ENCODE data around the gene G6PD.
"Not testable (repeated sequence)": the region's sequence is repeated elsewhere in the genome, so short reads cannot be mapped to it uniquely, and the experiment has no call there.

The G6PD gene

DNA sequence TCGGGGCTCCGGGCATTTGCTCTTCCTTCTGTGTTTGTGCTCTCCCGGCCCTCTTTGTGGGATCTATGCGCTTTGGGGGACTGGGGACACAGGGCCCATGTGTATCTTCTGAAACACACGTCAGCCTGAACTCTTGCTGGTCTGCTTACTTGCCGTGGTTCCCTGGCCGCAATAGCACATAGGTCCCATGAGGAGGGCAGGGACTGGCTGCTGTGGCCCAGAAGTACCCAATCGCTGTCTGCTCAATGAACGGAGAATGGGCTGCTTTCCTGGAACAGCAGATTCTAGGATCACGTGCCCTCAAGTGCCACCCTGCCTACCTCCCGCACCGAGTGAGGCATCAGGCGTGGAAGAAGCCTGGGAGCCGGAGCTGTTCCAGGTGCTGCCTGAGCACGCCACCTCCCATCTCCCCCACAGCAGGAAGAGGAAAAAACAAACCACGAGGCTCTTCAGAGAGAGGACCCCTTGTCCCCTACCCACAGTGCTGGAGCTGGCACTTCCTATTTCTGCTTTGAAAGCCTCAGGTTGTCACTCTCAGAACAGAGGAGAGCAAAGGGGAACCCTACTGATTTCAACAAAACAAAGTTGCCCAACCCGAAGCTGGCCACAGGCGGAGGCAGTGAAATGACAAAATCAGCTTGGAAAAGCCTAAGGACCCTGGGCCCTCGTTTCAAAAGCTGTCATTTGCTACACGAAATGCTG is 3.8 kb downstream of the G6PD start:
- DNase-seq (ENCODE audit: low read depth in 2 of 2), result no peak

GRCh38 chrX:154541896-154542722 is 4.5 kb downstream of the G6PD start:
- DNase-seq (ENCODE audit: low read depth in 2 of 2), result peak in 1 of 2 donors; percentile 23

DNA sequence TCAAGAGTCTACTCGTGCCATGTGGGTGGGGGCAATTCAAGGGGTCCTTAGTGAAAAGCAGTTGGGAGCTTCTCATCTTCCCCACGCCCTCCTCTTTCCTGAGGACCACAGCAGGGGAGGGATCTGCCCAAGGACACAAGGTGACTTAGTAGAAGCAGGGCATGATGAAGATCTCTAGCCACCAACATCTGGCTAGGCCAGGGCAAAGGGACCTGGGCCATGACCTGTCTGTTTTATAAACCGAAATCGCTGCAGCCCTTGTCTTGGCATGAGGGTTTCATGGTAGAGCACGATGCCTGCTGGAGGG is 5.1 kb downstream of the G6PD start:
- DNase-seq (ENCODE audit: low read depth in 2 of 2), result no peak

- no peak for DNase-seq (ENCODE audit: low read depth in 2 of 2)
These were observed 5.6 kb downstream of the G6PD start for GRCh38 chrX:154540897-154541535.

DNA sequence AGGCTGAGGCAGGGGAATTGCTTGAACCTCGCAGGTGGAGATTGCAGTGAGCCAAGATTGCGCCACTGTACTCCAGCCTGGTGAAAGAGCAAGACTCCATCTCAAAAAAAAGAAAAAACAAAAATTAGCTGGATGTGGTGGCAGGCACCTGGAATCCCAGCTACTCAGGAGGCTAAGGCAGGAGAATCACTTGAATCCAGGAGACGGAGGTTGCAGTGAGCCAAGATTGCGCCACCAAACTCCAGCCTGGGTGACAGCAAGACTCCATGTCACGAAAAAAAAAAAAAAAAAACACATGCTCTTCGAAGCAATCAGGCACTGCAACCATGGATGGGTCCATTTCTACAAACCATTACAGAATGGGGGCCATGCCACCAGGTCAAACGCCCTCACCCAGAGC is 6.3 kb downstream of the G6PD start:
- not testable (repeated sequence) for DNase-seq (ENCODE audit: low read depth in 2 of 2)

DNA sequence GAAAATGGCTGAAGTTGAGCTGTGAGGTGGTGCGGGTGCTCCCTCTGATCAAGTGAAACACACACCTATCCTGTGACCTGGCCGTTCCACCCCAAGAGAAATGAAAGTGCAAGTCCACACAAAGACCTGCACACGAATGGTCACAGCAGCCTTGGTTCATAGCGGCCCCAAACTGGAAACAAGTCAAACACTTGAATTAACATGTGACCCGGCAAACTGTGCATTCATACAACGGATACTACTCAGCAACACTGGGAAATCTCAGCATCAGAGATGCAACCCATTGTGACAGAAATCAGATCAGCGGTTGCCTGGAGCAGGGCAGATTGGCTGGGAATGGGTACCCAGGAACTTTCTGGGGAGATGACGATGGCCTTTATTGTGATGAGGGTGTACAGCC is 7.6 kb downstream of the G6PD start:
- DNase-seq (ENCODE audit: low read depth in 2 of 2), result no peak

DNA sequence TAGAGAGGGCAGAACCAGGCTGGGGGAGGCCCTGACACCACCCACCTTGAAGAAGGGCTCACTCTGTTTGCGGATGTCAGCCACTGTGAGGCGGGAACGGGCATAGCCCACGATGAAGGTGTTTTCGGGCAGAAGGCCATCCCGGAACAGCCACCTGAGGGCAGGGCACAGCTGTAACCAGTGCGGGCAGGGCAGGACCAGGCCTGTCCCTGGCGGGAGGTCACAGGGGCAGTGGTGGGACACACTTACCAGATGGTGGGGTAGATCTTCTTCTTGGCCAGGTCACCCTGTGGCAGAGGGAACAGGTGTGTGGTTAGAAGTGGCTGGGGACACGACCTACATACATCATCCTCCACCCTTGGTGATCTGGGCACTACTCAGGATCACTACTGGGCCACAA is 10.8 kb downstream of the G6PD start:
- DNase-seq (ENCODE audit: low read depth in 2 of 2), result no peak

DNA sequence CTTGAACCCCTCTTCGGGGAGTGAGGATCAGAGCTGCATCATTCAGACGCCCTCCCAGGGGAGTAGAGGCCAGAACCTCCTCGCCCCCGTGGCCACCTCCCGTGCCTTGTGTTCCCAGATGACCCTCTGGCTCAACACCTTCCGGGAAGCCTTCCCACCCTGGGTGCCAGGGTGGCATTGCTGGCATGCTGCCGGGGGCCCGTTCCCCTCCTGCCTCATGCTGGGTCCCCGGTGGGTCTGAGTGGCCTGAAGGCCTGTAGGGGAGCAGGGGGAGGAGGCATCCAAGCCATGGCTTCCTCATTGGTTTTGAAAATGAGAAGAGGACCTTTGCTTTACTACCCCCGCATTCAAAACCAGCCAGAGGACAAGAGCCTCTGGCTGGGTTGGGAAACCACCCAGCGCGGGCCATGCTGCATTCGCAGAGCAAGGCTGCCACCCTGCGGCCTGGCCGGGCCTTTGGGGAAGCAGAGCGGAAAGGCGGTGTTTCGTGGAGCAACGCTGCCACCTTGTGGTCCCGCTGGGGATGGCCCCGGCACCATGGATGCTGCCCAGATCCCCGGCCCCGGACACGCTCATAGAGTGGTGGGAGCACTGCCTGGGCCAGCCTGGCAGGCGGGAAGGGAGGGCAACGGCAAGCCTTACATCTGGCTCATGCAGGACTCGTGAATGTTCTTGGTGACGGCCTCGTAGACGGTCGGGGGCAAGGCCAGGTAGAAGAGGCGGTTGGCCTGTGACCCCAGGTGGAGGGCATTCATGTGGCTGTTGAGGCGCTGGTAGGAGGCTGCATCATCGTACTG is 11.9 kb downstream of the G6PD start:
- DNase-seq (ENCODE audit: low read depth in 2 of 2), result peak; percentile 78 to 84

DNA sequence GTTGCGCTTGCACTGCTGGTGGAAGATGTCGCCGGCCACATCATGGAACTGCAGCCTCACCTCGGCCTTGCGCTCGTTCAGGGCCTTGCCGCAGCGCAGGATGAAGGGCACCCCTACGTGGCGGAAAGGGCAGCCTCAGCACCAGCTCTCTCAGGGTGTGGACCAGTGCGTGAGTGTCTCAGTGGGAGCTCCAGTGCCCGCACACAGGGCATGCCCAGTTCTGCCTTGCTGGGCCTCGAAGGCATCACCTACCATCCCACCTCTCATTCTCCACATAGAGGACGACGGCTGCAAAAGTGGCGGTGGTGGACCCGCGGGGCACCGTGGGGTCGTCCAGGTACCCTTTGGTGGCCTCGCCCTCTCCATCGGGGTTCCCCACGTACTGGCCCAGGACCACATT is 14.0 kb downstream of the G6PD start:
- DNase-seq (ENCODE audit: low read depth in 2 of 2), result no peak

- no peak for DNase-seq (ENCODE audit: low read depth in 2 of 2)
These were observed 15.0 kb downstream of the G6PD start for GRCh38 chrX:154531626-154532025.

DNA sequence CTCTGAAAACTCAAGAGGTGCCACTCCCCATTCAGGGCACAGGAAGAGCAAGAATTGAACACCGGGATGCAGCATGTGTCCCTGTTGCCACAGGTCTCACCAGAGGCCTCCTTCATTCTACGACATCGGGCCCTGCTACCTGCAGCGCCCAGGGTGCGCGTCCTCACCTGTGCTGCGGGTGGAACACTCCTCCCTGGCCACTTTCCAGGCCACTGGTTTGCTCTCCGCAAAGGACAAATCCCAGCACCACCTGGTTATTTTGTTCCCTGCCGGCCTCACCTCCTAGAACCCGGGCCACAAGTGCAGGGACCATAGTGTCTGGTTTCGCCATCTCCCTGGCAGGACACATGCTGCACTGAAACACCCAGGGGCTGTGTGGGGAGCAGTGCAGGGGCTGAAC is 16.4 kb downstream of the G6PD start:
- DNase-seq (ENCODE audit: low read depth in 2 of 2), result no peak

GRCh38 chrX:154529206-154529612 is 17.4 kb downstream of the G6PD start:
- no peak for DNase-seq (ENCODE audit: low read depth in 2 of 2)

GRCh38 chrX:154526901-154527675 is 19.6 kb downstream of the G6PD start:
- DNase-seq (ENCODE audit: low read depth in 2 of 2), result peak; percentile 47 to 54

GRCh38 chrX:154525606-154526490 is 20.8 kb downstream of the G6PD start:
- no peak for DNase-seq (ENCODE audit: low read depth in 2 of 2)

GRCh38 chrX:154519389-154519788 is 27.3 kb downstream of the G6PD start:
- DNase-seq (ENCODE audit: low read depth in 2 of 2), result no peak

- DNase-seq (ENCODE audit: low read depth in 2 of 2), result no peak
These were observed 29.4 kb downstream of the G6PD start for GRCh38 chrX:154517101-154517781.

DNA sequence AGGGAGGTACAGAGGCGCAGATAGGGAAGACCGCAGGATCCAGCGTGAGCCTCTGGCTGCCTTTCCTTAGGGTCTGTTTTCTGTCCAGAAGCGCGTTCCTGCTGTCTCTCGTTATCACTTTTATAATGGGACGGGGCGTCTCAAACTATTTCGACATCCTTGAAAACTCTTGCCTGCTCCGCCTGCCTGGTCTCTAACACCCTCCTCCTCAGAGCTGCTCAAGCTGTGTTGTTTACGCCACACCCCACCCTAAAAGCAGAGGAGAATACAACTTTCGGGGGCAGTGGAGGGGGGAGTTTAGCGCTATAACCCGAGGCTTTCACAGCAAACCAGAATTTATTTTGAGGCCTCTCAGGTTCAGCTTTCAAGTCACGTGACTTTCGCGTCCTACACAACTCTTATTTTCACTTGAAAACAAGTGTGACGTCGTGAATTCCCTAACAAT is 30.0 kb downstream of the G6PD start:
- no peak for DNase-seq (ENCODE audit: low read depth in 2 of 2)

GRCh38 chrX:154515966-154516655 is 30.5 kb downstream of the G6PD start, which contains the start of gene FAM3A:
Gene FAM3A (minus strand): TSS chrX:154516232. CDS start chrX:154515772, 460 bp downstream.
- DNase-seq (ENCODE audit: low read depth in 2 of 2), result peak; percentile 90
